ENCODE results near the gene VAT1L. TPM values are rescaled to one million over a fixed set of nuclear protein-coding genes. Genes with fewer than 3 reads are reported as not detected.

Gene VAT1L
- total RNA-seq, 1 donor from 2014 or later, result 6.4 TPM

DNA sequence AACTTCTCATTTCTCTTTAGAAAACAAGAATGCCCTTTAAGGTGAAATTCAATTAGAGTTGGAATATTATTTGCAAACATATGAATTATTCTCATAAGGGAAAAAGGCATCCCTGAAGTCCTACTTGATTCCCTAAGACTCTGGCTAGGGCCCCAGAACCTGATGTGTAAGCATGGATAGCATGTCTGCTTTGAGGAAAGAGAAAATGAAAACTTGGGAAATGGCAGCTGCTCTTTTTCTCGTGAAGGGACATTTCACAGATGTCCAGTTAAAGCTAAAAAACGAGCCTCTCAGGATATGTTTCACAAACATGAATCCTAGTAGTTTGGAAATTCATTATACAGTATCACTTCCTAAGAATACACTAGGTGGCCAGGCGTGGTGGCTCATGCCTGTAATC is 121.7 kb downstream of the VAT1L start:
- intact Hi-C loops (cut with DNase I), result no loop called here
- no peak overlapping the region for H3K4me3 ChIP-seq
- DNase-seq (ENCODE audit: extremely low spot score in 2 of 2), result no peak
- no peak overlapping the region for H3K27ac ChIP-seq
- TF ChIP-seq POLR2AphosphoS5 (IDR thresholded peaks at IDR 0.05; ENCODE audit: insufficient read depth in 1 of 2, low read depth in 1 of 2), result no peak
- TF ChIP-seq POLR2A (IDR thresholded peaks at IDR 0.05), result no peak
- H3K27me3 ChIP-seq, result no peaks in the 10 kb centered on the region
- H3K4me1 ChIP-seq, result no peaks in the 10 kb centered on the region
- H3K9me3 ChIP-seq, result no peaks in the 10 kb centered on the region
- no peaks in the 10 kb centered on the region for H3K36me3 ChIP-seq

DNA sequence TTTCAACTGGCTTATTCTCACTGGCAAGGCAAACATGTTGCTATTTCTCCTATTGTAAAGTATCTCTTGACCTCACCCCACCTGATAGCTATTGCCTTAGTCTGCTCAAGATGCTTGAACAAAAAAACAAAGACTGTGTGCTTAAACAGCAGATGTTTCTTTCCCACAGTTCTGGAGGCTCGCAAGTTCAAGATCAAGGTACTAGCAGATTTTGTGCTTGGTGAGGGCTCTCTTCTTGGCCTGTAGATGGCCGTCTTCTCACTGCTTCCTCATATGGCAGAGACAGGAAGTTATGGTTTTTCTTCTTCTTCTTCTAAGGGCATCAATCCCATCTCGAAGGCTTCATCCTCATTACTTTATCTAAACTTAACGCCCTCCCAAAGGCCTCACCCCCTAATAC is 124.3 kb downstream of the VAT1L start:
- no peak for DNase-seq (ENCODE audit: extremely low spot score in 2 of 2)
- Histone ChIP-seq H3K4me1 (no peaks in the 10 kb centered on the region), H3K4me3 (no peak overlapping the region), H3K27ac (no peak overlapping the region), H3K9me3 (no peaks in the 10 kb centered on the region), H3K36me3 (no peaks in the 10 kb centered on the region), H3K27me3 (no peaks in the 10 kb centered on the region)
- TF ChIP-seq POLR2A (IDR thresholded peaks at IDR 0.05), result no peak
- no peak for TF ChIP-seq POLR2AphosphoS5 (IDR thresholded peaks at IDR 0.05; ENCODE audit: insufficient read depth in 1 of 2, low read depth in 1 of 2)
- TF ChIP-seq, protein P1, sequence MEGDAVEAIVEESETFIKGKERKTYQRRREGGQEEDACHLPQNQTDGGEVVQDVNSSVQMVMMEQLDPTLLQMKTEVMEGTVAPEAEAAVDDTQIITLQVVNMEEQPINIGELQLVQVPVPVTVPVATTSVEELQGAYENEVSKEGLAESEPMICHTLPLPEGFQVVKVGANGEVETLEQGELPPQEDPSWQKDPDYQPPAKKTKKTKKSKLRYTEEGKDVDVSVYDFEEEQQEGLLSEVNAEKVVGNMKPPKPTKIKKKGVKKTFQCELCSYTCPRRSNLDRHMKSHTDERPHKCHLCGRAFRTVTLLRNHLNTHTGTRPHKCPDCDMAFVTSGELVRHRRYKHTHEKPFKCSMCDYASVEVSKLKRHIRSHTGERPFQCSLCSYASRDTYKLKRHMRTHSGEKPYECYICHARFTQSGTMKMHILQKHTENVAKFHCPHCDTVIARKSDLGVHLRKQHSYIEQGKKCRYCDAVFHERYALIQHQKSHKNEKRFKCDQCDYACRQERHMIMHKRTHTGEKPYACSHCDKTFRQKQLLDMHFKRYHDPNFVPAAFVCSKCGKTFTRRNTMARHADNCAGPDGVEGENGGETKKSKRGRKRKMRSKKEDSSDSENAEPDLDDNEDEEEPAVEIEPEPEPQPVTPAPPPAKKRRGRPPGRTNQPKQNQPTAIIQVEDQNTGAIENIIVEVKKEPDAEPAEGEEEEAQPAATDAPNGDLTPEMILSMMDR (IDR thresholded peaks at IDR 0.05), result no peak
- intact Hi-C loops (cut with DNase I), result no loop called here

DNA sequence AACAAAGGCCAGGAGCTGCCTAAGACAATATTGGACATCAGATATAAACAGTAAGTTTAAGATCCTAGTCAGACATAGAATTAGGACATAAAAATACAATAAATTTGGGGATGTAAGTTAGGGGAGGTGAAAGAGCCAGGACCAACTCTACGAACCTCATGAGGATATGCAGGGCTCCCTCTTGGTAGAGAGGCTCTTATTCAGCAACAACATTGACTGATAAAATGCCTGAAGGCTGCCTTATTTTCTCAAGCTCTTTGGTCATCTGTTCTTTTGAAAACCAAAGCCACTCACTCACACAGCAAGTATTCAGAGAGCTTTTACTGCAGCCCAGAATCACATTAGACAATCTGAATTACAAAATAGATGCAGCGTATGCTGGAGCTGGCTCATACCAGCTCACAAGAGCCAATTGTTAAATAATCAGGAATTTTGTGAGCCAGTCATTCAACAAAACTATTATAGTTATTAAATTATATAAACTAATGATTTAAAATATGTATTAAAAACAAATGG is 125.4 kb downstream of the VAT1L start:
- no peaks in the 10 kb centered on the region for H3K4me1 ChIP-seq
- H3K27ac ChIP-seq, result no peak overlapping the region
- H3K9me3 ChIP-seq, result no peaks in the 10 kb centered on the region
- H3K36me3 ChIP-seq, result no peaks in the 10 kb centered on the region
- intact Hi-C loops (cut with DNase I), result no loop called here
- TF ChIP-seq, protein P1 (IDR thresholded peaks at IDR 0.05), result no peak
- TF ChIP-seq POLR2AphosphoS5 (IDR thresholded peaks at IDR 0.05; ENCODE audit: insufficient read depth in 1 of 2, low read depth in 1 of 2) (no peak), POLR2A (IDR thresholded peaks at IDR 0.05) (no peak)
- no peak overlapping the region for H3K4me3 ChIP-seq
- H3K27me3 ChIP-seq, result no peaks in the 10 kb centered on the region
- no peak for DNase-seq (ENCODE audit: extremely low spot score in 2 of 2)

DNA sequence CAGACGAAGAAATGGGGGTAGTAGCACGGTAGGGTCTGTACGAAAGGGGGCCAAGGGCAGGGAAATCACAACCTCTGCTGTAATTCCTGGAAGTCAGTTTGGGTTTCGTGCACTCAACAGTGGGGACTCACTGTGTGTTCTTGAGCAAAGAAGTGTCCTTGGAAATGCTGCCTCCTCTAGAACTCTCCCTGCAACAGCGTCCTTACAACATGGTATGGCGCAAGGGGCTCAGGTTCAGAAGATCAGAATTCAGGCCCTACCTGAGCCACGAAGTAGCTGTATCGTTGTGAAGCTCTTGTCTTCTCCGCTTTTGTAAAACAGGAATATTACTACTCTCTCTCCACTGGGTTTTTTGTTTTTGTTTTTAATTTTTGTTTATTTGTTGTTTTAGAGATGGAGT is 127.7 kb downstream of the VAT1L start:
- intact Hi-C loops (cut with DNase I), result no loop called here
- no peak for DNase-seq (ENCODE audit: extremely low spot score in 2 of 2)
- no peak for TF ChIP-seq POLR2AphosphoS5 (IDR thresholded peaks at IDR 0.05; ENCODE audit: insufficient read depth in 1 of 2, low read depth in 1 of 2)
- no peak for TF ChIP-seq POLR2A (IDR thresholded peaks at IDR 0.05)
- TF ChIP-seq, protein P1 (IDR thresholded peaks at IDR 0.05), result no peak

DNA sequence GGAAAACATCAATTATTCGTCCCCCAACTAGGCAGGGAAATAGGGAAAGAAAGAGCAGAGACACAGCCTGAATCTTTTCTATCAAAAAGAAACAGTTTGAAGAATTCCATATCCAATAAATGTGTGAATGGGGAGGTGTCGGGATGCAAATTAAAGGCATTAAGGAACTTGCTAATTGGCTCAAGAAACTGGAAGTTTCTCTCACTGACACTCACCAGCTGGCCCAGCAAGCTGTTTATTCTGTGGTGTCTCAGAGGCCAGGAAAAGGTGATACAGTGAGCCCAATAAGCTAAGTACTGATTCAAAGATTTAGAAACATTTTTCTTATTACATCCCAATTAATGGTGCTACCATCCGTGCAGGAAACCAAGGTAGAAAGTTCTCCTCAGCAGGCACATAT is 129.6 kb downstream of the VAT1L start:
- intact Hi-C loops (cut with DNase I), result no loop called here
- Histone ChIP-seq H3K4me1 (no peaks in the 10 kb centered on the region), H3K4me3 (no peak overlapping the region), H3K27ac (no peak overlapping the region), H3K36me3 (no peaks in the 10 kb centered on the region), H3K9me3 (no peaks in the 10 kb centered on the region), H3K27me3 (no peaks in the 10 kb centered on the region)
- DNase-seq (ENCODE audit: extremely low spot score in 2 of 2), result no peak
- TF ChIP-seq, protein P1 (IDR thresholded peaks at IDR 0.05), result no peak
- no peak for TF ChIP-seq POLR2A (IDR thresholded peaks at IDR 0.05)
- TF ChIP-seq POLR2AphosphoS5 (IDR thresholded peaks at IDR 0.05; ENCODE audit: insufficient read depth in 1 of 2, low read depth in 1 of 2), result no peak

More for the DNA sequence above, 127.7 kb downstream of the VAT1L start:
- Histone ChIP-seq H3K27me3 (no peaks in the 10 kb centered on the region), H3K4me3 (no peak overlapping the region), H3K9me3 (no peaks in the 10 kb centered on the region), H3K36me3 (no peaks in the 10 kb centered on the region), H3K27ac (no peak overlapping the region), H3K4me1 (no peaks in the 10 kb centered on the region)

Measured in vagina (tissue), 2 donors.